HG03097 (cell line): ENCODE data around the gene ISLR2.

Source experiments
- ATAC-seq: cut with Tn5 transposase; IDR thresholded peaks from one replicate; pipeline ENCODE4 v1.9.1; 2021; ENCODE audit not compliant: unreplicated experiment, low FRiP score

Gene ISLR2

DNA sequence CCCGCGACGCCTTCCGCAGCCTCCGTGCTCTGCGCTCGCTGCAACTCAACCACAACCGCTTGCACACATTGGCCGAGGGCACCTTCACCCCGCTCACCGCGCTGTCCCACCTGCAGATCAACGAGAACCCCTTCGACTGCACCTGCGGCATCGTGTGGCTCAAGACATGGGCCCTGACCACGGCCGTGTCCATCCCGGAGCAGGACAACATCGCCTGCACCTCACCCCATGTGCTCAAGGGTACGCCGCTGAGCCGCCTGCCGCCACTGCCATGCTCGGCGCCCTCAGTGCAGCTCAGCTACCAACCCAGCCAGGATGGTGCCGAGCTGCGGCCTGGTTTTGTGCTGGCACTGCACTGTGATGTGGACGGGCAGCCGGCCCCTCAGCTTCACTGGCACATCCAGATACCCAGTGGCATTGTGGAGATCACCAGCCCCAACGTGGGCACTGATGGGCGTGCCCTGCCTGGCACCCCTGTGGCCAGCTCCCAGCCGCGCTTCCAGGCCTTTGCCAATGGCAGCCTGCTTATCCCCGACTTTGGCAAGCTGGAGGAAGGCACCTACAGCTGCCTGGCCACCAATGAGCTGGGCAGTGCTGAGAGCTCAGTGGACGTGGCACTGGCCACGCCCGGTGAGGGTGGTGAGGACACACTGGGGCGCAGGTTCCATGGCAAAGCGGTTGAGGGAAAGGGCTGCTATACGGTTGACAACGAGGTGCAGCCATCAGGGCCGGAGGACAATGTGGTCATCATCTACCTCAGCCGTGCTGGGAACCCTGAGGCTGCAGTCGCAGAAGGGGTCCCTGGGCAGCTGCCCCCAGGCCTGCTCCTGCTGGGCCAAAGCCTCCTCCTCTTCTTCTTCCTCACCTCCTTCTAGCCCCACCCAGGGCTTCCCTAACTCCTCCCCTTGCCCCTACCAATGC, 45.1 kb downstream of the ISLR2 start:
- ATAC-seq: no peak

DNA sequence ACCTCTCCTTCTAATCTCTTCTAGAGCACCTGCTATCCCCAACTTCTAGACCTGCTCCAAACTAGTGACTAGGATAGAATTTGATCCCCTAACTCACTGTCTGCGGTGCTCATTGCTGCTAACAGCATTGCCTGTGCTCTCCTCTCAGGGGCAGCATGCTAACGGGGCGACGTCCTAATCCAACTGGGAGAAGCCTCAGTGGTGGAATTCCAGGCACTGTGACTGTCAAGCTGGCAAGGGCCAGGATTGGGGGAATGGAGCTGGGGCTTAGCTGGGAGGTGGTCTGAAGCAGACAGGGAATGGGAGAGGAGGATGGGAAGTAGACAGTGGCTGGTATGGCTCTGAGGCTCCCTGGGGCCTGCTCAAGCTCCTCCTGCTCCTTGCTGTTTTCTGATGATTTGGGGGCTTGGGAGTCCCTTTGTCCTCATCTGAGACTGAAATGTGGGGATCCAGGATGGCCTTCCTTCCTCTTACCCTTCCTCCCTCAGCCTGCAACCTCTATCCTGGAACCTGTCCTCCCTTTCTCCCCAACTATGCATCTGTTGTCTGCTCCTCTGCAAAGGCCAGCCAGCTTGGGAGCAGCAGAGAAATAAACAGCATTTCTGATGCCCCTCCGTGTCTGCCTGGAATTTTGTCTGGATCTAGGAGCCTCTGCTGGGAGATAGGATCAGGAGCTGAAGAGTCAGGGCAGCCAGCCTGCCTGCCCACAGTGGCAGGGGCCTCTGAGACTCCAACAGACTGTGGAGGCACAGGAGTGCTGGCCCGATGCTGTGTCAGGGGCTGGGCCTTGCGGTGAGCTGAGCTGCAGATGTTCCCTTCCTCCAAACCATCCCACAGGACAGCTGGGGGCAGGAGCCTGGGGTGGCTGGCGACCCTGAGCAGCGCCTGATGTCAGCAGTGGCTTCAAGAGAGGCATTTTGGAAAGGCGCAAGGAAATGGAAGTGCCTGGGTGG, 46.2 kb downstream of the ISLR2 start:
- ATAC-seq: no peak

DNA sequence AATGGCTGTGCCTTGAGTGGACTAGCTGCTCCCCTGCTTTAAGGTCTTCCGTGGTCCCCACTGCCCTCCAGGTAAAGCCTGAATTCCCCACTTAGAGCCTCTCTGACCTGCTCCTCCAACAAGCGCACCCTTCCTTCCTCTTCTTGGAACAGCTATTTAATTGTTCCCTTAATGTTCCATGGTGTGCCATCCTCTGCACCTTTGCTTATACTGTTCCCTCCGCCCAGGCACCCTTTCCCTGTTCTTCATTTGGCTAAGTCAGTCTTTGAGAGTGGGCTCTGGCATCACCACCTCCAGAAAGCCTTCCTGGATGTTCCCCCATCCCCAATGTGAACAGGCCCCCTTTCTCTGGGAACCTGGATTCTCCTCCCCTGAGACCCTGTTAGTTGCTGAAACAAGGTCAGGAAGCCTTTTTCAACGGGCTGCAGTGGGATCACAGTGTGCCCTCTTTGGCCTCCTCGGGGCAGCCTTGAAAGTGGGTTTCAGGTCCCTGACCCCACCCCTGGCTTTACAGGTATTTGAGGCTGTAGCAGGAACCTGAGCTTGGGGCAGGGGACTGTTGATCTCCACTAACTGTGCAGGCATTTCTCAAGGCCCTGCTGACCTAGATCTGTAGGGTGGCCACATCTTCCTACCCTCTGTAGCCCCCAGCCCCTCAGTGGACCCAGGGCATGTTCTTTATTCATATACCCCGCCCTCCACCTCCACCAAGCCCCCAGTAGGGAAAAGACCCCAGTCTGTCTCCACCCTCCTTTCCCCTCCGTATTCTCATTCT, 48.1 kb downstream of the ISLR2 start:
- no peak for ATAC-seq

DNA sequence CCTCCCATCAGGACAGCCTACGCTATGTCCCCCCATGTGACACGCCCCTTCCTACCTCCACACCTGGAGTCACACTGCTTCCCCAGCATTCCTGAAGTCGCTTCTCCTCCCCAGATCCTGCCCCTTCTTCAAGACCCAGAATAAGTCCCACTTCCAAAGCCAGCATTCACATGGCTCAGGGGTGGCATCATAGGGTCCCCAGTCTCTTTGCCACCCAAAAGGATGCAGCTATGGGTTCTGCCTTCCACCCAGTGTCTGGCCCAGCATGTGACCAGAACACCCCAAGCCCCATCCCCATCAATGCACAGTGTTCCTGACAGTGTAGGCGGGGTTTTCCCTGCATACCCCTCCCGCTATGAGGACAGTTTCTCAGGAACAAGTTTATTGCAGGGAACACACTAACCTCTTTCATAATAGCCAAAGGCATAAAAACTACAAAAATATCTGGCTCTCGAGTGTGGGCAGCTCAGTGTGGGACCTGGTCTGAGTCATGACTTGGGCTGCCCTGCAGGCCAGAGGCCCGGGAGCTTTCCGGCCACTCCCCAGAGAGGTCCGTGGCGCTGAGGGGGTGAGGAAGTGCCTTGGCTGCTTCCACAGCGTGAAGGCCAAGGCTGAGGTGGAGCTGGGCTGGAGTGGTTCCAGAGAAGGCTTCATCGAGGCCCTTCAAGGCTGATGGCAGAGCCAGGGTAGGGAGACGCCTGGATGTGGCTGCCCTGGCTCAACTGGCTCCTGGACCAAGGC, 48.9 kb downstream of the ISLR2 start:
- no peak for ATAC-seq

DNA sequence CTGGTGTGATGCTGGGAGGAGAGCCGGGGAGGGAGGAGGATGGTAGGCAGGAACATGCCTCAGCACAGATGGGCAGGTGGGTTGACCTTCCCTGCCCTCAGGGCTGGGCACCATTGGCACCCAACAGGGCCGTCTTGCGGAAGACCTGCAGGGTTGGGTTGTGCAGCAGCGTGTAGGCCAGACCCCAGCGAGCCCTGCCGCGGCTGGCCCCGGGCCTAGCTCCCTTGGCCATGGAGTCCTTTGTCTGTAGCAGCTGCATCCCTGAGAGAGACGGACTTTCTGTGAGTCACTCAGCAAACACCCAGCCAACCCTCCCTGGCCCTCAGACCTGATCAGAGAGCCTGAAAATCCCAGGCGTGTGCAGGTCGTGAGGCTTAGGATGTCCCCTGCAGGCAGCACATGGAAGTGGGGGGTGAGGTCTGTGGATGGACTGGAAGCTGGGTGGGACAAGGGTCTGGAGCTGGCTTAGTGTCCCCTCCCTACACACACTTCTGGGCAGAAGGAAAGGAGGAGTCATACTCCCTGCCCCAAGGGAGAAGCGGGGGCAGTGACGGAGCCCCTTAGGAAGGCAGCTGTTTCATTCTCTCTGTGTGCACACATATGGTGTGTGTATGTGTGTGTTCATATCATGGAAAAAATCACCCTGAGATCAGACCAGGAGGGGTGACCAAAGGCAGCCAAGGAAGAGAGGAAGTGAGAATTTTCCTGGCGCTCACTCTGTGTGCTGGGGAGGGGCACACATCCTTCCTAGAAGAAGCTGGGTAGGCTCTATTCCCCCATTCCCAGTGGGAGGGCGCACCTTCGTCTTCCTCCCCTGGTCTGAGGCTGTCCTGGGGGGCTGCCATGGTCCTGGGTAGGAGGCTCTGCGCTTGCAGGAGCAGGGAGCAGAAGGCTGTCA, 49.8 kb downstream of the ISLR2 start:
- no peak for ATAC-seq

DNA sequence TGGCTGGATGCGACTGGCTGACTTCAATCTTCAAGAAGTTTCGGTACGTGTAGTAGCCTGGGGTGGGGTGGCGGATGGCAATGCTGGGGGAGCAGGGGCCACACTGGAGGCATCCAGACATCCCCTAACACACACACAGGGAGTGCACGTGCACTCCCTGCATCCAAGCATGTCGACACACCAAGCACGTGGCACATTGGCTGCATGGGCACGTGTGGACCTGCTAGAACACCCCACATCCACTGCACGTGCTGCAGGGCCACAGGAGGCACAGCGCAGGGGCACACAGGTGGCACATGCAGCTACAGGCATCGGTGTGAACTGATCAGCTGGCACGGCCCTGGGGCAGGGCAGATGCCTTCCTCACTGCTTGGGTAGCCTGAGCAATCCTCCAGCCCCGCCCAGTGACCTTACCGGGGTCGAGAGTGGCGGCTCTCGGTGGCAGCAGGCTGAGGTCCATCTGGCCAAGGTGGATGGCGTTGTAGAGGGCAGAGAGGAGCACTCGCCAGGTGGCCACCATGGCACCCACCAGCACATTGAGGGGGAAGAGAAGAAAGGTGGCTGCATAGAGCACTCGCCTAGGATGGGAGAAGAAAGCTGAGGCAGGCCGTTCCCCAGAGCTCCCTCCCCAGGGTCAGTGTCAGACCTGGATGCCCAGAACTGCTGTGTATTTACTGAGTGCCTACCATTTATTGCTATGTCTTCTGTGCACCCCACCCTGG, 50.7 kb downstream of the ISLR2 start:
- no peak for ATAC-seq

DNA sequence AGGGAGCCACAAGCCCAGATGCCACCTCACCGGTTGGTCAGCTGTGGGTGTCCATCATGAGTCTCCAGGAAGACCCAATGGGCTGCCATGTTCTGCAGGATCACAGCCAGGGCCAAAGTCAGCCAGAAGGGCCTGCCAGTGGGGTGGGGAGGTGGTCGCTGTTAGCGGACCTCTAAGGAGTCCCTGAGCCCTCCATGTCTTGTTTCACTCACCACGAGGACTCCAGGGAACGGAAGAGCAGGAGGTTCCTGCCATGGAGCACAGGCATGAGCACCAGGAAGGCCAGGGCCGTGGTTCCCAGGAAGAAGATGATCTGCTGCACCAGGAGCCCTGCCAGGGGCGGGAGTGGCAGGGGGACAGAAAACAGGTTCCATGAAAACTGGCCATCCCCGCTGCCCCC, 51.7 kb downstream of the ISLR2 start:
- no peak for ATAC-seq

DNA sequence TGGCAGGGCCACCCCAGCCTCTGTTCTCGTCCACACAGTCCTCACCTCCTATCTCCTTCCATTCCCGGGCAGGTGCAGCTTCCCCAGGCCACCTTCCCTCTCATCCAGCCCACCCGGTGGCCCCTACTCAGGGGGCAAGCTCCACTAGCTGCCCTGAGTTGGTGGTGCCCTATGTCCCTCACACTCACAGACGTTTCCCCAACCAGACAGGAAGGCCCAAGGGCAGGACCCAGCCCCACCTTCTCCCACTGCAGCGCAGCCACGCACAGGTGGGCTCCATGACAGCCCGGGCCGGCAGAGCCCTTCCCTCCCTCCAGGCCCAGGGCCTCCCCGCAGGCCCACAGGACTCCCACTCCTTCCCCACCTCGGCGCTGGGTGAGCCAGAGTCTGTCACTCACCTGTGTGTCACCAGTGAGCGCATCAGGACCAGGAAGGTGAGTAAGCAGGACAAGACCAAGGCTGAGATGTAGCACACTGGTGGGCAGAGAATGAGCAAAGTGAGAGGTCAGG, 54.3 kb downstream of the ISLR2 start:
- ATAC-seq: no peak

DNA sequence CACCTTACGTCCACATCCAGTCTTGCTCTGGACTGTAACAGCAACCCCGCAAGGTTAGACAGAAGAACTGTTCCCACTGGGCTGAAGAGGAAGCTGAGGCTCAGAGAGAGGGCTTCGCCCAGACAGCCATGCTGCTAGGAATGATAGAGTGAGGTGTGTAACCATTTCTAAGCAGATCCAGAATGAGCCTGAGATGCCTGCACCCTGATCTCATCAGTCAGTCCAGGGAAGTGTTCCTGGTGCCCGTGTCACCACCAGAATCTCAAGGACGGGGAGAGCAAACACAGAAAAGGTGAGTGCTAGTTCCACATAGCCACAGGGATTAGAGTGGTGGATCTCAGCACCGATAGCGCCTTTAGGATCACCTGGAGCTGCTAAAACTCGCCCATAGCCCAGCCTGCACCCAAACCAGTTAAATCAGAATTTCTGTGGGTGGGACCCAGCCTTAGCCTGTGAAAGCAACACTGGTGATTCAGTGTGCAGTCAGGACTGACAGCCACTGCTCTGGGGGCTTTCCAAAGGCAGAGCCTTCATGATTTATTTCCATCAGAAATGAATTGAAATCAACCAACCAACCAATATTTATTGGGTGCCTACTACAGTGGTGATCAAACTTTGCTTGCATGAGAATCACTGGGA, 55.4 kb downstream of the ISLR2 start:
- ATAC-seq: no peak
